Natural killer cell (primary cell): ENCODE measurements around the gene COA5. TPM values are rescaled to one million over a fixed set of nuclear protein-coding genes. Genes with fewer than 3 reads are reported as not detected.

Source experiments
- ATAC-seq, 3 donors: fragments of 150-1000 bp in 2 of 3; fragments of 200-7000 bp in 1 of 3; cut with Tn5 transposase; 1 replicate in 1 of 3; 2 replicates in 2 of 3; pipeline ENCODE4 v1.10.0; 2021; ENCODE audit warnings: mild to moderate bottlenecking in 2 of 3, moderate library complexity in 2 of 3
- DNase-seq, 2 donors: peaks; one replicate each; pipeline versions ENCODE4 v3.0.0 to v3.0.0-alpha.2; 2013 to 2021; ENCODE audit warnings: mixed read lengths in 1 of 2
- H3K27ac ChIP-seq: one replicate; pipeline ENCODE4 v1.5.1; 2013; ENCODE audit warnings: mild to moderate bottlenecking, low read length
- H3K27me3 ChIP-seq: one replicate; pipeline ENCODE4 v1.6.1; 2013; ENCODE audit warnings: low read length; ENCODE audit not compliant: control insufficient read depth, insufficient read depth
- H3K36me3 ChIP-seq: one replicate; pipeline ENCODE4 v1.6.1; 2013; ENCODE audit warnings: low read length; ENCODE audit not compliant: control insufficient read depth, insufficient read depth
- H3K4me1 ChIP-seq: one replicate; pipeline ENCODE4 v1.6.1; 2013; ENCODE audit warnings: low read length; ENCODE audit not compliant: control insufficient read depth, insufficient read depth
- H3K4me3 ChIP-seq: one replicate; pipeline ENCODE4 v1.5.1; 2013; ENCODE audit warnings: low read length
- H3K9me3 ChIP-seq: one replicate; pipeline ENCODE4 v1.6.1; 2013; ENCODE audit warnings: low read length; ENCODE audit not compliant: control insufficient read depth, insufficient read depth
- H3K27ac Mint-ChIP-seq, 2 donors: one replicate each; pipeline ENCODE4 v1.8.0; 2022; ENCODE audit warnings: mild to moderate bottlenecking in 2 of 2, mixed read lengths in 2 of 2, moderate library complexity in 1 of 2
- H3K27me3 Mint-ChIP-seq, 2 donors: one replicate each; pipeline ENCODE4 v1.8.0; 2022; ENCODE audit warnings: low read depth in 2 of 2, mixed read lengths in 2 of 2
- H3K36me3 Mint-ChIP-seq: one replicate; pipeline ENCODE4 v1.8.0; 2022; ENCODE audit warnings: mixed read lengths
- H3K4me1 Mint-ChIP-seq, 2 donors: one replicate each; pipeline ENCODE4 v1.8.0; 2022; ENCODE audit warnings: mixed read lengths in 2 of 2
- H3K4me3 Mint-ChIP-seq: one replicate; pipeline ENCODE4 v1.8.0; 2022; ENCODE audit warnings: mild to moderate bottlenecking, moderate library complexity, mixed read lengths
- H3K9me3 Mint-ChIP-seq, 2 donors: one replicate each; pipeline ENCODE4 v1.8.0; 2022; ENCODE audit warnings: mixed read lengths in 2 of 2
- CTCF ChIP-seq: fragments of 200-600 bp; IDR thresholded peaks from one replicate; pipeline ENCODE4 v1.8.0; 2022; ENCODE audit warnings: antibody characterized with exemption
- WGBS: methylation state at CpG from one replicate; pipeline ENCODE4 v1.1.7; 2013; ENCODE audit warnings: missing lambda C conversion rate; ENCODE audit not compliant: insufficient coverage; 5-methylcytosine and 5-hydroxymethylcytosine counted together
- intact Hi-C: fragments of 100-400 bp; cut with micrococcal nuclease; formaldehyde crosslinking; loops from one replicate; pipeline ENCODE4 v1.14.2; 2022
- total RNA-seq, 4 donors: library from RNA; stranded (reverse); fragments of 120-200 nt in 1 of 4; gene quantifications; one replicate each; pipeline versions ENCODE4 v1.2.3 to v1.2.4, GENCODE V29; 2013 to 2022

COA5 gene
- total RNA-seq, 3 donors from 2014 or later (not counting 1 experiment from before 2014, with no cell fraction given), result 27.4 to 39.6 (median 36.1) TPM

- H3K4me1 Mint-ChIP-seq, result peaks cover 44 to 45% of the 10 kb centered on the region in 2 donors
- peaks cover 0 to 2% of the 10 kb centered on the region in 2 donors for H3K9me3 Mint-ChIP-seq
- Histone ChIP-seq H3K27ac (no peak overlapping the region), H3K9me3 (peaks cover 5% of the 10 kb centered on the region), H3K4me3 (no peak overlapping the region), H3K36me3 (peaks cover 60% of the 10 kb centered on the region), H3K4me1 (peaks cover 28% of the 10 kb centered on the region), H3K27me3 (no peaks in the 10 kb centered on the region)
- intact Hi-C loops, result no loop called here
- no peak for TF ChIP-seq CTCF
- H3K27me3 Mint-ChIP-seq, result no peaks in the 10 kb centered on the region
- peak overlapping the region; percentile 83 to 90 for H3K27ac Mint-ChIP-seq
- ATAC-seq, result no peak
- no peak for DNase-seq
- 75% methylated on average over 4 of the region's 4 CpGs for WGBS
- H3K4me3 Mint-ChIP-seq, result no peak overlapping the region
- H3K36me3 Mint-ChIP-seq, result peaks cover 32% of the 10 kb centered on the region
Observed at GRCh38 chr2:98648451-98648850, 40.1 kb upstream of the COA5 start.

GRCh38 chr2:98647636-98648035 is 39.3 kb upstream of the COA5 start:
- DNase-seq (no peak), ATAC-seq (no peak)
- H3K4me1 Mint-ChIP-seq, result peaks cover 36 to 37% of the 10 kb centered on the region in 2 donors
- no peaks in the 10 kb centered on the region for H3K27me3 Mint-ChIP-seq
- peaks cover 25% of the 10 kb centered on the region for H3K36me3 Mint-ChIP-seq
- H3K36me3 ChIP-seq, result peaks cover 62% of the 10 kb centered on the region
- peak overlapping the region; percentile 22 to 90 for H3K27ac Mint-ChIP-seq
- WGBS, result 96% methylated on average over 5 of the region's 5 CpGs
- intact Hi-C loops, result no loop called here
- no peak for TF ChIP-seq CTCF
- H3K27me3 ChIP-seq, result no peaks in the 10 kb centered on the region
- H3K27ac ChIP-seq, result no peak overlapping the region
- H3K9me3 Mint-ChIP-seq, result peaks cover 0 to 2% of the 10 kb centered on the region in 2 donors
- no peak overlapping the region for H3K4me3 ChIP-seq
- peaks cover 5% of the 10 kb centered on the region for H3K9me3 ChIP-seq
- no peak overlapping the region for H3K4me3 Mint-ChIP-seq
- H3K4me1 ChIP-seq, result peaks cover 25% of the 10 kb centered on the region

GRCh38 chr2:98643496-98644100 is 35.3 kb upstream of the COA5 start:
- peaks cover 18 to 22% of the 10 kb centered on the region in 2 donors for H3K4me1 Mint-ChIP-seq
- no peaks in the 10 kb centered on the region for H3K9me3 ChIP-seq
- DNase-seq, result no peak
- H3K4me1 ChIP-seq, result peaks cover 22% of the 10 kb centered on the region
- H3K36me3 Mint-ChIP-seq, result peaks cover 16% of the 10 kb centered on the region
- TF ChIP-seq CTCF, result no peak
- H3K4me3 Mint-ChIP-seq, result no peak overlapping the region
- WGBS, result 91% methylated on average over 4 of the region's 5 CpGs
- H3K4me3 ChIP-seq, result no peak overlapping the region
- no peaks in the 10 kb centered on the region for H3K27me3 ChIP-seq
- intact Hi-C loops, result no loop called here
- H3K9me3 Mint-ChIP-seq, result no peaks in the 10 kb centered on the region
- H3K27ac Mint-ChIP-seq, result peak overlapping the region in 1 of 2 donors; percentile 90
- H3K27ac ChIP-seq, result no peak overlapping the region
- no peak for ATAC-seq
- H3K36me3 ChIP-seq, result peaks cover 74% of the 10 kb centered on the region
- no peaks in the 10 kb centered on the region for H3K27me3 Mint-ChIP-seq
